ENCODE data around the gene PAFAH1B2. TPM values are rescaled to one million over a fixed set of nuclear protein-coding genes. Genes with fewer than 3 reads are reported as not detected.

PAFAH1B2 gene
- total RNA-seq, 3 donors from 2014 or later = 76.8 to 92.2 (median 86.2) TPM

DNA sequence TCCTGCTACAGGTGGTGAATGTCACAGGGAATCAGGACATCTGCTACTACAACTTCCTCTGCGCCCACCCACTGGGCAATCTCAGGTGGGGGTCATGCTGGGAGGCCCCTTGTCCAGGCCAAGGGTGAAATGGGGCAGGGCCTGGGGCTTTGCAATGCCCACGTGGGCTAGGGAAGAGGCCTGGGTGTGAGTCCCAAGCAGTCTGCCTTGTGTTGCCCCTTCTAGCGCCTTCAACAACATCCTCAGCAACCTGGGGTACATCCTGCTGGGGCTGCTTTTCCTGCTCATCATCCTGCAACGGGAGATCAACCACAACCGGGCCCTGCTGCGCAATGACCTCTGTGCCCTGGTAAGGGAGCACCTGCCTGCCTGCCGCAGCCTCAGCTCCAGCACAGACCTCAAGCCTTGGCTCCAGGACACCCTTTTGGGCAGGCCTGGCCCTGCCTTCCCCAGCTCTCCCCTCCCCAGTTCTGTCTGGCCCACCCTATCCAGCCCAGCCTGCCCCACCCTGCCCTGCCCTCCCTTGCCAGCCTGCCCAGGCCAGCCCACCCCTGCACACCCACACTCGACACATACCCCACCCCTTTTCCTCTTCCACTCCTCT is 46.0 kb downstream of the PAFAH1B2 start:
- intact Hi-C loops (cut with DNase I; ENCODE audit: low total_unique reads) = loop anchor here (10.0 kb wide), 1 partner anchor 45 kb away; the partner anchor contains the start of gene PAFAH1B2
- H3K9me3 ChIP-seq = no peaks in the 10 kb centered on the region
- TF ChIP-seq POLR2AphosphoS5 (IDR thresholded peaks at IDR 0.05) (no peak), POLR2A (IDR thresholded peaks at IDR 0.05) (no peak)
- TF ChIP-seq, protein P1, sequence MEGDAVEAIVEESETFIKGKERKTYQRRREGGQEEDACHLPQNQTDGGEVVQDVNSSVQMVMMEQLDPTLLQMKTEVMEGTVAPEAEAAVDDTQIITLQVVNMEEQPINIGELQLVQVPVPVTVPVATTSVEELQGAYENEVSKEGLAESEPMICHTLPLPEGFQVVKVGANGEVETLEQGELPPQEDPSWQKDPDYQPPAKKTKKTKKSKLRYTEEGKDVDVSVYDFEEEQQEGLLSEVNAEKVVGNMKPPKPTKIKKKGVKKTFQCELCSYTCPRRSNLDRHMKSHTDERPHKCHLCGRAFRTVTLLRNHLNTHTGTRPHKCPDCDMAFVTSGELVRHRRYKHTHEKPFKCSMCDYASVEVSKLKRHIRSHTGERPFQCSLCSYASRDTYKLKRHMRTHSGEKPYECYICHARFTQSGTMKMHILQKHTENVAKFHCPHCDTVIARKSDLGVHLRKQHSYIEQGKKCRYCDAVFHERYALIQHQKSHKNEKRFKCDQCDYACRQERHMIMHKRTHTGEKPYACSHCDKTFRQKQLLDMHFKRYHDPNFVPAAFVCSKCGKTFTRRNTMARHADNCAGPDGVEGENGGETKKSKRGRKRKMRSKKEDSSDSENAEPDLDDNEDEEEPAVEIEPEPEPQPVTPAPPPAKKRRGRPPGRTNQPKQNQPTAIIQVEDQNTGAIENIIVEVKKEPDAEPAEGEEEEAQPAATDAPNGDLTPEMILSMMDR (IDR thresholded peaks at IDR 0.05) = no peak
- no peaks in the 10 kb centered on the region for H3K4me1 ChIP-seq
- no peaks in the 10 kb centered on the region for H3K36me3 ChIP-seq
- no peaks in the 10 kb centered on the region for H3K27me3 ChIP-seq
- H3K27ac ChIP-seq = no peak overlapping the region
- peak in 1 of 2 donors; percentile 27 for DNase-seq (ENCODE audit: low spot score in 2 of 2)
- H3K4me3 ChIP-seq = no peak overlapping the region

DNA sequence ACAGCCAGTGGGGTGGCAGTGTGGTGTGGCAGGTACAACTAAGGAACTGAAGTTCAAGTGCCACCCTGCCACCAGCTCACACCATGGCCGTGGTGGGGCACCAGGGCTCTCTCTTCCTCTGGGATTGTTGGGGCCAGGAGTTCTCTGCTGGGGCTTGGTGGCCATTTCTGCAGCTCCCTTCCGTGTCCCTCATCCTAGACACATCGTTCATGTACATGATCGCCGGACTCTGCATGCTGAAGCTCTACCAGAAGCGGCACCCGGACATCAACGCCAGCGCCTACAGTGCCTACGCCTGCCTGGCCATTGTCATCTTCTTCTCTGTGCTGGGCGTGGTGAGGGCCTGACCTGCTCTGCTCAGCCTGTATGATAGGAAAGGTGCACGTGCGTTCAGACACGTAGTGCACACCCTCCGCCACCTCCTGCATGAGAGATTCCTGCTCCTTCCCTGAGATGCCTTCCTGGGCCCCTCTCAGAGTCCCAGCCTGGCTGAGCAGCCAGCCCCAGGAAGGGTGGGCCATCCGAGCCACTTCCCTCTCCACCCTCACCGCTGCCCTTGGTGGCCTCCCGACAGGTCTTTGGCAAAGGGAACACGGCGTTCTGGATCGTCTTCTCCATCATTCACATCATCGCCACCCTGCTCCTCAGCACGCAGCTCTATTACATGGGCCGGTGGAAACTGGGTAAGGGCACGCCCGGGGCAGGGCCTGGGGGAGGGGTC is 47.8 kb downstream of the PAFAH1B2 start:
- no peak for DNase-seq (ENCODE audit: low spot score in 2 of 2)
- H3K36me3 ChIP-seq = no peaks in the 10 kb centered on the region
- H3K27me3 ChIP-seq = no peaks in the 10 kb centered on the region
- no peaks in the 10 kb centered on the region for H3K9me3 ChIP-seq
- no peak overlapping the region for H3K27ac ChIP-seq
- intact Hi-C loops (cut with DNase I; ENCODE audit: low total_unique reads) = loop anchor here (10.0 kb wide), 1 partner anchor 47 kb away; the partner anchor contains the start of gene PAFAH1B2
- no peak overlapping the region for H3K4me3 ChIP-seq
- TF ChIP-seq POLR2A (IDR thresholded peaks at IDR 0.05) (no peak), POLR2AphosphoS5 (IDR thresholded peaks at IDR 0.05) (no peak)
- TF ChIP-seq, protein P1 (IDR thresholded peaks at IDR 0.05) = no peak
- H3K4me1 ChIP-seq = no peaks in the 10 kb centered on the region

DNA sequence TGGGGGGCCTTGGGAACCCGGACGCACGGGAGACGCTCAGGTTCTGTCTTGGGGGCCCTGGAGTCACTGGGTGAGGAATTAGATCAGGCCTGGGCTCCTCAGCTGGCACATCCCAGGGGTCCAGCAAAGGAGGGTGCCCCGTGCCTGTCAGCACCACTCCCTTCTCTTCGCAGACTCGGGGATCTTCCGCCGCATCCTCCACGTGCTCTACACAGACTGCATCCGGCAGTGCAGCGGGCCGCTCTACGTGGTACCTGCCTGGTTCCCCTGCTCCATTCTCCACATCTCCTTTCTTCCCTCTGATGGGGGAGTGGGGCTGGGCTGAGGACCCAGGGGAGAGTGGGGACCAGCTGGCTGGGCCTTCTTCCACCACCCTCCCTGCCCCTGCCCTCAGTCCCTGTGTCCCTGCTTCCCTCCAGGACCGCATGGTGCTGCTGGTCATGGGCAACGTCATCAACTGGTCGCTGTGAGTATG is 48.4 kb downstream of the PAFAH1B2 start:
- Histone ChIP-seq H3K4me1 (no peaks in the 10 kb centered on the region), H3K27me3 (no peaks in the 10 kb centered on the region), H3K27ac (peak overlapping the region in 1 of 2 donors; percentile 25), H3K4me3 (no peak overlapping the region), H3K36me3 (no peaks in the 10 kb centered on the region), H3K9me3 (no peaks in the 10 kb centered on the region)
- intact Hi-C loops (cut with DNase I; ENCODE audit: low total_unique reads) = loop anchor here (10.0 kb wide), 1 partner anchor 48 kb away; the partner anchor contains the start of gene PAFAH1B2
- TF ChIP-seq POLR2A (IDR thresholded peaks at IDR 0.05) = no peak
- TF ChIP-seq POLR2AphosphoS5 (IDR thresholded peaks at IDR 0.05) = no peak
- TF ChIP-seq, protein P1 (IDR thresholded peaks at IDR 0.05) = no peak
- no peak for DNase-seq (ENCODE audit: low spot score in 2 of 2)

DNA sequence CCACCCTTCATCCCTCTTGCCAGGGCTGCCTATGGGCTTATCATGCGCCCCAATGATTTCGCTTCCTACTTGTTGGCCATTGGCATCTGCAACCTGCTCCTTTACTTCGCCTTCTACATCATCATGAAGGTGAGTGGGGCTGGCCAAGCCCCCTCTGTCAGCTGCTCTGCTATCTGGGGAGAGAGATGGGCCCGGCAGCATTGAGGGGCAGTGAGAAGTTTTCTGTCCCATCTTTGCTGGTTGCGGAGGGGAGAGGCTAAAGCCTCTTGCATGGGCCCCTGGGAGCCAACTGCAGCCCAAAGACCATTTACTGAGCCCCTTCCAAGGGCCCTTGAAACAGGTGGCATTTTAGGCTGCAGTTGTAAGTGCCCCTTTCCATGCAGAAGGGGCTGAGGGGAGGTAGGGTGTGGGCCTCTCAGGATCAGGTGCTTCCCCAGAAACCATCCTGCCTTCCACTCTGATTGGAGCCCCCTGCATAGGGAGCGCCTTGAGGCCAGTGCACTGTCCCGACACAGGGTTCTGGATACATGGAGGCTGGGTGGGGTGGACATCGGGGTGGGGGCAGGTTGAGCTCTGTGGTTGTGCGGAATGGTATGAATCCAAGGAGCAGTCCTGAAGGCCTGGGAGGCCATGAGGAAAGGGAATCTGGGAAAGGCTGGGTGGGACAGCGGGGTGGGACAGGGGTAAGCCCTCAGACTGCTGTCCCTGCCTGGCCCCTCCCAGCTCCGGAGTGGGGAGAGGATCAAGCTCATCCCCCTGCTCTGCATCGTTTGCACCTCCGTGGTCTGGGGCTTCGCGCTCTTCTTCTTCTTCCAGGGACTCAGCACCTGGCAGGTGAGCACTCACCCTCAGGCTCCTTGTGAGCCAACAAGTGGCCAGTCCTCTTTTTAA is 49.3 kb downstream of the PAFAH1B2 start:
- no peak for TF ChIP-seq POLR2AphosphoS5 (IDR thresholded peaks at IDR 0.05)
- Histone ChIP-seq H3K27ac (no peak overlapping the region), H3K27me3 (no peaks in the 10 kb centered on the region), H3K9me3 (no peaks in the 10 kb centered on the region), H3K4me3 (no peak overlapping the region), H3K4me1 (peaks cover 0 to 7% of the 10 kb centered on the region in 2 donors), H3K36me3 (no peaks in the 10 kb centered on the region)
- DNase-seq (ENCODE audit: low spot score in 2 of 2) = no peak
- intact Hi-C loops (cut with DNase I; ENCODE audit: low total_unique reads) = loop anchor here (10.0 kb wide), 1 partner anchor 49 kb away; the partner anchor contains the start of gene PAFAH1B2

DNA sequence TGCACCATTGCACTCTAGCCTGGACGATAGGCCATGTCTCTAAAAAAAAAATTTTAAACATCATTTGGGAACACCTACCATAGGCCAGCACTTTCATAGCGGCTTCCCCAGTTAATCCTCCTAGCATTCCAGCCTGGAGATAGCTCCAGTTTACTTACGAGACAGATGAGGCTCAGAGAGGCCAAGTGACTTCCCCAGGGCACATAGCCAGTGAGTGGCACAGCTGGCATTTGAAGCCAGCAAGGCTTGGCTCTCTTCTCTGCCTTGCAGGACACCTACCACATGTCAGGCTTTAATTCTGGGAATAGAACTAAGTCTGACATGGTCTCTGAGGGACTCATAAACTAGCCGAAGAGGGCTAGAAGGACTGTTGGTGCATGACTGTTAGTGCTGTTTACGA is 50.2 kb downstream of the PAFAH1B2 start:
- no peak for DNase-seq (ENCODE audit: low spot score in 2 of 2)
- Histone ChIP-seq H3K4me3 (no peak overlapping the region), H3K9me3 (no peaks in the 10 kb centered on the region), H3K27ac (no peak overlapping the region), H3K36me3 (no peaks in the 10 kb centered on the region), H3K27me3 (no peaks in the 10 kb centered on the region), H3K4me1 (peaks cover 0 to 11% of the 10 kb centered on the region in 2 donors)
- intact Hi-C loops (cut with DNase I; ENCODE audit: low total_unique reads) = loop anchor here (10.0 kb wide), 1 partner anchor 49 kb away; the partner anchor contains the start of gene PAFAH1B2
- TF ChIP-seq, protein P1 (IDR thresholded peaks at IDR 0.05) = no peak
- no peak for TF ChIP-seq POLR2A (IDR thresholded peaks at IDR 0.05)
- no peak for TF ChIP-seq POLR2AphosphoS5 (IDR thresholded peaks at IDR 0.05)

Data from breast epithelium (tissue), 4 donors.